ENCODE measurements around the gene GANC.

- no peak for TF ChIP-seq CTCF (IDR thresholded peaks at IDR 0.05; ENCODE audit: low read depth, low read length)
- no peak for TF ChIP-seq POLR2A (IDR thresholded peaks at IDR 0.05; ENCODE audit: extremely low read depth, insufficient read length)
- no peak for TF ChIP-seq MAX (IDR thresholded peaks at IDR 0.05; ENCODE audit: low read depth, low read length)
- TF ChIP-seq MYC (IDR thresholded peaks at IDR 0.05; ENCODE audit: low read depth, low read length): no peak
Observed at GRCh38 chr15:42231088-42231487, 41.9 kb upstream of the GANC start.
